ENCODE results near the gene GRAMD4. TPM values are rescaled to one million over a fixed set of nuclear protein-coding genes. Genes with fewer than 3 reads are reported as not detected.

The GRAMD4 gene
- total and polyA plus RNA-seq, 4 donors: 16.3 to 67.7 (median 21.2) TPM

DNA sequence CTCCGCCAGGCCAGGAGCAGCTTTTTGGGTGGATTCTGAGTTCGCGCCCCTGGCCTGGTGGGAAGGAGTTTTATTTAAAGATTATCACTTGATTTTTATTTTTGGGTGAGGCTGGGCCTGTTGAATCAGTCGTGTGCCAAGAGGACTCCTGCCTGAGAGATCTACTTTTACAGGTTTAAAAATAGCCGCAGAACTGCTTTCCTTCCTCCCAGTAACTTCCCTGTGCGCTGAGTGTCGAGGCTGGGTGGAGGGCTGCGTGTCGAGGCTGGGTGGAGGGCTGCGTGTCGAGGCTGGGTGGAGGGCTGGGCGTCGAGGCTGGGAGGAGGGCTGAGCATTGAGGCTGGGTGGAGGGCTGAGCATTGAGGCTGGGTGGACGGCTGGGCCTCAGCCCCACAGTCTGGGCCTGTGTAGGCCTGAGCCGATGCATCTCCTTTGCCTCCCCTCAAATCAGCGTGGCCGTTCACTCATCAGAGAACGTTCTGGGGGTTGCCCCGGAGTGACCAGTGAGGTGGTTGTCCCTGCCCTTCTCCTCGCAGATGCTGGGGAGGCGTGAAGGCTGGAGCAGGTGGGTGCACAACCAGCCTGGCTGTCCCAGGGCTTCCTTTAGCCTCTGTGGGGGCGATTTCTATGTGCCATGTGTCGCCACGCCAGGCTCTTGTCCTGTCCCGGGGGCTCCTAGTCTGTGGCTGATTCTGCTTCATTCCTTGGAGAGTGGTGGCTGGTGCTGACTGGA is 30.1 kb downstream of the GRAMD4 start:
- no peak for DNase-seq
- no peak overlapping the region for H3K9ac ChIP-seq (ENCODE audit: insufficient read depth in 1 of 2, low read length in 2 of 2)
- peaks cover 7 to 38% (median 16%) of the 10 kb centered on the region in 5 donors for H3K4me1 ChIP-seq (ENCODE audit: control insufficient read depth in 5 of 5, insufficient read depth in 5 of 5, low read length in 5 of 5)
- no peaks in the 10 kb centered on the region for H3K36me3 ChIP-seq (ENCODE audit: control insufficient read depth in 4 of 4, insufficient read depth in 4 of 4, low read length in 4 of 4)
- WGBS, 2 donors: 65 to 73% methylated on average over 25 of the region's 25 CpGs
- no peaks in the 10 kb centered on the region for H3K27me3 ChIP-seq (ENCODE audit: control insufficient read depth in 3 of 3, insufficient read depth in 3 of 3, low read length in 2 of 3)
- no peaks in the 10 kb centered on the region for H3K9me3 ChIP-seq (ENCODE audit: control insufficient read depth in 4 of 4, insufficient read depth in 3 of 4, low read length in 3 of 4)
- TF ChIP-seq, protein P1, sequence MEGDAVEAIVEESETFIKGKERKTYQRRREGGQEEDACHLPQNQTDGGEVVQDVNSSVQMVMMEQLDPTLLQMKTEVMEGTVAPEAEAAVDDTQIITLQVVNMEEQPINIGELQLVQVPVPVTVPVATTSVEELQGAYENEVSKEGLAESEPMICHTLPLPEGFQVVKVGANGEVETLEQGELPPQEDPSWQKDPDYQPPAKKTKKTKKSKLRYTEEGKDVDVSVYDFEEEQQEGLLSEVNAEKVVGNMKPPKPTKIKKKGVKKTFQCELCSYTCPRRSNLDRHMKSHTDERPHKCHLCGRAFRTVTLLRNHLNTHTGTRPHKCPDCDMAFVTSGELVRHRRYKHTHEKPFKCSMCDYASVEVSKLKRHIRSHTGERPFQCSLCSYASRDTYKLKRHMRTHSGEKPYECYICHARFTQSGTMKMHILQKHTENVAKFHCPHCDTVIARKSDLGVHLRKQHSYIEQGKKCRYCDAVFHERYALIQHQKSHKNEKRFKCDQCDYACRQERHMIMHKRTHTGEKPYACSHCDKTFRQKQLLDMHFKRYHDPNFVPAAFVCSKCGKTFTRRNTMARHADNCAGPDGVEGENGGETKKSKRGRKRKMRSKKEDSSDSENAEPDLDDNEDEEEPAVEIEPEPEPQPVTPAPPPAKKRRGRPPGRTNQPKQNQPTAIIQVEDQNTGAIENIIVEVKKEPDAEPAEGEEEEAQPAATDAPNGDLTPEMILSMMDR (IDR thresholded peaks at IDR 0.05; ENCODE audit: control extremely low read depth, extremely low read depth): no peak
- no peak overlapping the region for H3K4me3 ChIP-seq
- peak overlapping the region in 1 of 2 donors; percentile 77 for H3K27ac ChIP-seq (ENCODE audit: low read depth in 1 of 2, low read length in 1 of 2)
- ATAC-seq (ENCODE audit: insufficient read depth, low FRiP score): no peak

DNA sequence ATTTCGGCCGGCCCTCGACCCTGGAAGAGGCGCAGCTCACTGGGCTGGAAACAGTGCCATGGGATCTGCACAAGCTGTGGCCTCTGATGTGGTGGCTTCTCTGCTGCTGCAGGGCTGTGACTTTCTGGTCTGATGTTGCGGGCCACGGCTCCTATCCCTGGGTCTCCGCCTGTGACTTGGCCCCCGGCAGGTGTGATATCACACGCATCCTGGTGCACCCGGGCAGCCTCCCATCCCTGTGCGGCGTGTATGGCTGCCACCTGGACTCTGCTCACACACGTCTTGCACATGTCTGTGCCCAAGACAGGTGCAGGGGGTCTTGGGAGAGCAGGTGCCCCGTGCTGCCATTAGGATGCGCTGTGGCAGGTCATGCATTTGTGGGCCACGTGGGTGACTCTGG is 31.1 kb downstream of the GRAMD4 start:
- no peaks in the 10 kb centered on the region for H3K36me3 ChIP-seq (ENCODE audit: control insufficient read depth in 4 of 4, insufficient read depth in 4 of 4, low read length in 4 of 4)
- peaks cover 7 to 38% (median 16%) of the 10 kb centered on the region in 5 donors for H3K4me1 ChIP-seq (ENCODE audit: control insufficient read depth in 5 of 5, insufficient read depth in 5 of 5, low read length in 5 of 5)
- no peaks in the 10 kb centered on the region for H3K27me3 ChIP-seq (ENCODE audit: control insufficient read depth in 3 of 3, insufficient read depth in 3 of 3, low read length in 2 of 3)
- peak overlapping the region in 1 of 2 donors; percentile 77 for H3K27ac ChIP-seq (ENCODE audit: low read depth in 1 of 2, low read length in 1 of 2)
- no peak overlapping the region for H3K4me3 ChIP-seq
- 97% methylated on average over 16 of the region's 16 CpGs for WGBS, 2 donors
- no peak overlapping the region for H3K9ac ChIP-seq (ENCODE audit: insufficient read depth in 1 of 2, low read length in 2 of 2)
- TF ChIP-seq, protein P1 (IDR thresholded peaks at IDR 0.05; ENCODE audit: control extremely low read depth, extremely low read depth): no peak
- no peaks in the 10 kb centered on the region for H3K9me3 ChIP-seq (ENCODE audit: control insufficient read depth in 4 of 4, insufficient read depth in 3 of 4, low read length in 3 of 4)
- DNase-seq (no peak), ATAC-seq (ENCODE audit: insufficient read depth, low FRiP score) (no peak)

DNA sequence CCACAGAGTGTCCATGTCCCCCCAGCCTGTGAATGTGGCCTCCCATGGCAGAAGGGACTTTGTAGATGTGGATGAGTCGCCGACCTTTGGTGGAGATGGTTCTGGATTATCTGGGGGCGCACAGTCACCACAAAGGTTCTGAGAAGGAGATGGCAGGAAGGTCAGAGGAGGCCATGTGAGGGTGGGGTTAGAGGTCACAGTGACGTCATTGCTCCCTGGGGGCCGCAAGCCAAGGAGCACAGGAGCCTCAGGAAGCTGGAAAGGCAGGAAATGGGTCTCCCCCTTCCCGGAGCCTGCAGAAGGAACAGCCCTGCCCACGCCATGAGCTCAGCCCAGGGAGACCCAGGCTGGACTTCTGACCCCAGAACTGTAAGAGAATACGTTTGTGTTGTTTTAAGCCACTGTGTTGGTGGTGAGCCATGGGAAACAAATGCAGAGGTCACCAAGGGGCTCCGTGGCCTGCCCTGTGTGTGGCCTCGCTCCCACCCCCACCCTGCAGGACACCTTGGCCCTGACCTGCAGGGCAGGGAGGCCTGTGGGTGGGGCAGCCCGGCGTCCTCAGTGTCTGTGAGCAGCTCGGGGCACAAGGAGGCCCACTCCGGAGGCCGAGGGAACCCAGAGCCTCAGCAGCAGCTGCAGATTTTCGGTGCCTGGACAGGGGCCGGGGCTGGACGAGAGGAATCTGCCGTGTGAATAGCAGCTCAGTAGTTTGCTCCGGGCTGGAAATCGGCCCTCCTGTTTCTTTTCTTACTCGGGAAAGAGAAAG is 32.1 kb downstream of the GRAMD4 start:
- TF ChIP-seq, protein P1 (IDR thresholded peaks at IDR 0.05; ENCODE audit: control extremely low read depth, extremely low read depth): no peak
- no peak overlapping the region for H3K4me3 ChIP-seq
- H3K36me3 ChIP-seq (ENCODE audit: control insufficient read depth in 4 of 4, insufficient read depth in 4 of 4, low read length in 4 of 4): no peaks in the 10 kb centered on the region
- H3K4me1 ChIP-seq (ENCODE audit: control insufficient read depth in 5 of 5, insufficient read depth in 5 of 5, low read length in 5 of 5): peaks cover 7 to 38% (median 16%) of the 10 kb centered on the region in 5 donors
- no peak overlapping the region for H3K9ac ChIP-seq (ENCODE audit: insufficient read depth in 1 of 2, low read length in 2 of 2)
- 68 to 81% methylated on average over 22 of the region's 22 CpGs for WGBS, 2 donors
- no peak for ATAC-seq (ENCODE audit: insufficient read depth, low FRiP score)
- H3K27ac ChIP-seq (ENCODE audit: low read depth in 1 of 2, low read length in 1 of 2): peak overlapping the region in 1 of 2 donors; percentile 55
- no peaks in the 10 kb centered on the region for H3K9me3 ChIP-seq (ENCODE audit: control insufficient read depth in 4 of 4, insufficient read depth in 3 of 4, low read length in 3 of 4)
- H3K27me3 ChIP-seq (ENCODE audit: control insufficient read depth in 3 of 3, insufficient read depth in 3 of 3, low read length in 2 of 3): no peaks in the 10 kb centered on the region
- peak; percentile 32 to 55 (median 33) for DNase-seq

All from lung (tissue), 12 donors.